ENCODE results near the gene MAML3. TPM values are rescaled to one million over a fixed set of nuclear protein-coding genes. Genes with fewer than 3 reads are reported as not detected.

The MAML3 gene
- total and polyA plus RNA-seq, 8 donors, result 1.7 to 20.3 (median 8.4) TPM

- H3K4me1 ChIP-seq, result peaks cover 0 to 20% (median 11%) of the 10 kb centered on the region in 4 donors
- no peaks in the 10 kb centered on the region for H3K36me3 ChIP-seq
- no peak for DNase-seq
- no peak overlapping the region for H3K4me3 ChIP-seq
- H3K27ac ChIP-seq, result no peak overlapping the region
- no peak for TF ChIP-seq EP300 (IDR thresholded peaks at IDR 0.05)
- intact Hi-C loops (cut with DNase I; ENCODE audit: low total_unique reads), result no loop called here
- H3K27me3 ChIP-seq, result no peaks in the 10 kb centered on the region
- H3K9me3 ChIP-seq, result no peaks in the 10 kb centered on the region
- WGBS, 5 donors, result 66 to 82% (median 71%) methylated on average over 3 of the region's 3 CpGs
Measured at GRCh38 chr4:139845453-139846093, 308.4 kb downstream of the MAML3 start.

GRCh38 chr4:139844459-139845036 lies 309.4 kb downstream of the MAML3 start:
- TF ChIP-seq POLR2AphosphoS5 (IDR thresholded peaks at IDR 0.05) (no peak), CTCF (IDR thresholded peaks at IDR 0.05) (no peak), EP300 (IDR thresholded peaks at IDR 0.05) (no peak), POLR2A (IDR thresholded peaks at IDR 0.05) (no peak)
- Histone ChIP-seq H3K9me3 (no peaks in the 10 kb centered on the region), H3K27ac (no peak overlapping the region), H3K4me3 (no peak overlapping the region), H3K4me1 (peaks cover 0 to 21% (median 11%) of the 10 kb centered on the region in 4 donors), H3K27me3 (no peaks in the 10 kb centered on the region), H3K36me3 (no peaks in the 10 kb centered on the region)
- no peak for DNase-seq
- intact Hi-C loops (cut with DNase I; ENCODE audit: low total_unique reads), result no loop called here

- intact Hi-C loops (cut with DNase I; ENCODE audit: low total_unique reads), result no loop called here
- TF ChIP-seq CTCF (IDR thresholded peaks at IDR 0.05), result no peak
- no peak for TF ChIP-seq POLR2A (IDR thresholded peaks at IDR 0.05)
- no peak for TF ChIP-seq EP300 (IDR thresholded peaks at IDR 0.05)
- no peak for TF ChIP-seq POLR2AphosphoS5 (IDR thresholded peaks at IDR 0.05)
- no peak overlapping the region for H3K4me3 ChIP-seq
- DNase-seq, result no peak
- 95 to 100% (median 99%) methylated on average over 2 of the region's 2 CpGs for WGBS, 5 donors
- H3K9me3 ChIP-seq, result no peaks in the 10 kb centered on the region
- H3K36me3 ChIP-seq, result no peaks in the 10 kb centered on the region
- no peaks in the 10 kb centered on the region for H3K27me3 ChIP-seq
- no peak overlapping the region for H3K27ac ChIP-seq
- peaks cover 0 to 20% (median 11%) of the 10 kb centered on the region in 4 donors for H3K4me1 ChIP-seq
Measured at GRCh38 chr4:139844057-139844456, 309.9 kb downstream of the MAML3 start.

- no peak for DNase-seq
- intact Hi-C loops (cut with DNase I; ENCODE audit: low total_unique reads), result no loop called here
- peaks cover 0 to 20% (median 11%) of the 10 kb centered on the region in 4 donors for H3K4me1 ChIP-seq
- 87 to 94% (median 91%) methylated on average over 5 of the region's 5 CpGs for WGBS, 5 donors
- H3K9me3 ChIP-seq, result no peaks in the 10 kb centered on the region
- no peak for TF ChIP-seq POLR2AphosphoS5 (IDR thresholded peaks at IDR 0.05)
- TF ChIP-seq POLR2A (IDR thresholded peaks at IDR 0.05), result no peak
- TF ChIP-seq CTCF (IDR thresholded peaks at IDR 0.05), result no peak
- TF ChIP-seq EP300 (IDR thresholded peaks at IDR 0.05), result no peak
- no peak overlapping the region for H3K4me3 ChIP-seq
- H3K36me3 ChIP-seq, result no peaks in the 10 kb centered on the region
- H3K27me3 ChIP-seq, result no peaks in the 10 kb centered on the region
- no peak overlapping the region for H3K27ac ChIP-seq
Measured at GRCh38 chr4:139843641-139844040, 310.3 kb downstream of the MAML3 start.
